Measurements from ENCODE around the gene TMC3. TPM values are rescaled to one million over a fixed set of nuclear protein-coding genes. Genes with fewer than 3 reads are reported as not detected.

The TMC3 gene
- total RNA-seq, 2 experiments from 2014 or later = not detected

DNA sequence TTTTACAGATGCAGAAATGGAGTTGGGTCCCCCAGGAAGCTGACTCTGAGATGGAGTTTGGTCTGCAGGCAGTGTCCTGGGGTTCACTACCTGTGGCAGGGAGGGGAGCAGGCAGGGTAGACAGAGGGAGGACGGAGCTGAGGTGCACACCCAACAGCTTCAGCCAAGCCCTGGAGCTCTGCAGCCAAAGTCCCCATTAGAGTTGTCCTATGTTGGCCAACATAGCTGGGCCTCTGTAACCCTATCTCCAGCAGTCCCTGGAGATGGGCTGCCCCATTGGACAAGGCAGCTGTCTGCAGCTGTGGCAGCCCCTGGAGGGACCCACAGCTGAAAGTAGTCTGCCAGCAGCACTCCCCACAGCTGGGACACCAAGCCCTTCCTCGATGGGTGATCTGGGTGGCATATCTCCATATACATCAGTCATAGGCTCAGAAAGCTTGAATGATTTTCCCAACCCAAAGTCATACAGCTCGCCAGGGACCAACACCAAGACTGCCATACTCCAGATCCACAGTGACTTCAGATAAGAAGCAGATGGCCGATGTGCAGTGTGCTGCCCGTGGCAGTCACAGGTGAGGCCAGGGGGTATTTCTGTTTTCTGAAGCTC, 82.0 kb downstream of the TMC3 start:
- no peak for TF ChIP-seq EZH2phosphoT487 (IDR thresholded peaks at IDR 0.05; ENCODE audit: borderline replicate concordance, low read depth, low read length)
- TF ChIP-seq, protein P1, sequence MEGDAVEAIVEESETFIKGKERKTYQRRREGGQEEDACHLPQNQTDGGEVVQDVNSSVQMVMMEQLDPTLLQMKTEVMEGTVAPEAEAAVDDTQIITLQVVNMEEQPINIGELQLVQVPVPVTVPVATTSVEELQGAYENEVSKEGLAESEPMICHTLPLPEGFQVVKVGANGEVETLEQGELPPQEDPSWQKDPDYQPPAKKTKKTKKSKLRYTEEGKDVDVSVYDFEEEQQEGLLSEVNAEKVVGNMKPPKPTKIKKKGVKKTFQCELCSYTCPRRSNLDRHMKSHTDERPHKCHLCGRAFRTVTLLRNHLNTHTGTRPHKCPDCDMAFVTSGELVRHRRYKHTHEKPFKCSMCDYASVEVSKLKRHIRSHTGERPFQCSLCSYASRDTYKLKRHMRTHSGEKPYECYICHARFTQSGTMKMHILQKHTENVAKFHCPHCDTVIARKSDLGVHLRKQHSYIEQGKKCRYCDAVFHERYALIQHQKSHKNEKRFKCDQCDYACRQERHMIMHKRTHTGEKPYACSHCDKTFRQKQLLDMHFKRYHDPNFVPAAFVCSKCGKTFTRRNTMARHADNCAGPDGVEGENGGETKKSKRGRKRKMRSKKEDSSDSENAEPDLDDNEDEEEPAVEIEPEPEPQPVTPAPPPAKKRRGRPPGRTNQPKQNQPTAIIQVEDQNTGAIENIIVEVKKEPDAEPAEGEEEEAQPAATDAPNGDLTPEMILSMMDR (conservative IDR thresholded peaks at IDR 0.05; ENCODE audit: low read length) = no peak
- H3K4me1 ChIP-seq (ENCODE audit: insufficient read depth, low read length, poor library complexity, severe bottlenecking) = peaks cover 73% of the 10 kb centered on the region
- H3K4me3 ChIP-seq (ENCODE audit: low read depth, low read length, poor library complexity, severe bottlenecking) = peak overlapping the region; percentile 92
- intact Hi-C loops (cut with micrococcal nuclease; ENCODE audit: unreplicated experiment) = loop anchor here (2.0 to 10.0 kb wide), 3 partner anchors 25 to 753 kb away; partner anchors contain the start of genes MESD and MEX3B
- peak overlapping the region; percentile 44; the same call in 1 of the 2 replicates for H2AFZ ChIP-seq (ENCODE audit: low read length)
- H3K36me3 ChIP-seq (ENCODE audit: insufficient read depth, low read length) = peaks cover 1% of the 10 kb centered on the region
- BruUV-seq (replicated peaks) = no TSS peak
- ChIA-PET CTCF (ENCODE audit: unreplicated experiment) (interaction anchor here (0.6 to 1.7 kb wide), 4 partner anchors 9 to 26 kb away, joined by 3 to 6 read pairs (median 4); no protein-coding TSS in a partner anchor), POLR2A (interaction anchor here (0.6 to 3.3 kb wide), 12 partner anchors 9 to 879 kb away, joined by 3 to 27 read pairs (median 5); partner anchors contain the start of gene STARD5)
- peaks cover 3% of the 10 kb centered on the region for H3K79me2 ChIP-seq (ENCODE audit: insufficient read depth, low read depth, low read length)
- H3K27ac ChIP-seq (ENCODE audit: low read depth, low read length, poor library complexity, severe bottlenecking) = peak overlapping the region; percentile 98
- H3K4me2 ChIP-seq (ENCODE audit: low read length) = peak overlapping the region; percentile 91
- peak; percentile 56 for DNase-seq (ENCODE audit: low spot score)
- no peaks in the 10 kb centered on the region for H4K20me1 ChIP-seq (ENCODE audit: insufficient read depth, low read length)
- no peaks in the 10 kb centered on the region for H3K9me3 ChIP-seq (ENCODE audit: low read length)
- H3K9me2 ChIP-seq (ENCODE audit: insufficient read depth, low read length) = no peaks in the 10 kb centered on the region

DNA sequence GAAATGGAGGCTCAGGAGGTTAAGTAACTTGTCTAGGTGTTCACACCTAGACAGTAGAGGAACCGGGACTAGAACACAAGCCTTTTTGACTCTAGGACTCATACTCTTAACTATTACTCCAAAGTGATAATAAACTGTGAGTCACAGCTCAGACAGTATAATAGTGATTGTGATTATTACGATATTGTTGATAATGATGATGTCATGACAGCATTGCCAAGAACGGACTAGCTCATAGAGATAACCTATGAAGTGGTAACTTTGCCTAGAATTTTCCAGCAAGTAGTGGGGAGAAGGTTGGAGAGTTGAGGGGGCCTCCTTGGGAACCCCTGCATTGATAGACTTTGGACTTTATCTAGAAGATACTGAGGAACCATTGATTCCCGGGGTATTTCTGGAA, 84.1 kb downstream of the TMC3 start:
- H4K20me1 ChIP-seq (ENCODE audit: insufficient read depth, low read length) = no peaks in the 10 kb centered on the region
- ChIA-PET POLR2A (interaction anchor here (0.8 to 3.3 kb wide), 6 partner anchors 10 to 299 kb away, joined by 3 to 27 read pairs (median 4); no protein-coding TSS in a partner anchor), CTCF (ENCODE audit: unreplicated experiment) (interaction anchor here (1.1 kb wide), 1 partner anchor 23 kb away, joined by 4 read pairs; no protein-coding TSS in a partner anchor)
- no peaks in the 10 kb centered on the region for H3K36me3 ChIP-seq (ENCODE audit: insufficient read depth, low read length)
- no peak for TF ChIP-seq EZH2phosphoT487 (IDR thresholded peaks at IDR 0.05; ENCODE audit: borderline replicate concordance, low read depth, low read length)
- TF ChIP-seq, protein P1 (conservative IDR thresholded peaks at IDR 0.05; ENCODE audit: low read length) = no peak
- no peak for DNase-seq (ENCODE audit: low spot score)
- intact Hi-C loops (cut with micrococcal nuclease; ENCODE audit: unreplicated experiment) = loop anchor here (10.0 kb wide), 1 partner anchor 755 kb away; the partner anchor contains the start of gene MEX3B
- H3K79me2 ChIP-seq (ENCODE audit: insufficient read depth, low read depth, low read length) = no peaks in the 10 kb centered on the region
- H3K4me2 ChIP-seq (ENCODE audit: low read length) = no peak overlapping the region
- H3K9me2 ChIP-seq (ENCODE audit: insufficient read depth, low read length) = no peaks in the 10 kb centered on the region
- BruUV-seq (replicated peaks) = no TSS peak
- no peak overlapping the region for H2AFZ ChIP-seq (ENCODE audit: low read length)
- H3K4me3 ChIP-seq (ENCODE audit: low read depth, low read length, poor library complexity, severe bottlenecking) = no peak overlapping the region
- H3K27ac ChIP-seq (ENCODE audit: low read depth, low read length, poor library complexity, severe bottlenecking) = no peak overlapping the region
- H3K4me1 ChIP-seq (ENCODE audit: insufficient read depth, low read length, poor library complexity, severe bottlenecking) = peaks cover 77% of the 10 kb centered on the region
- H3K9me3 ChIP-seq (ENCODE audit: low read length) = no peaks in the 10 kb centered on the region

DNA sequence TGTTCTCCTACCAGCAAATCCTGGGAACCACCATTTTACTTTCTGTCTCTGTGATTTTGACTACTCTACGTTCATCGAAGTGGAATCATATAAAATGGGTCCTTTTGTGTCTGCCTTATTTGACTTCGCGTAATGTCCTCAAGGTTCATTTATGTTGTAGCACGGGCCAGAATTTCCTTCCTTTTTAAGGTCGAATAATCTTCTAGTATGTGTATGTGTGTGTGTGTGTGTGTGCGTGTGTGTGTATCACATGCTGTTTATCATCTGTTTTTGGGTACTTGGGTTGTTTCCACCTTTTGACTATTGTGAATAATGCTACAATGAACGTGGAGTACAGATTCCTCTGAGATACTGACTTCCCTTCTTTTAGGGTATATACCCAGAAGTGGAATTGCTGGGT, 85.4 kb downstream of the TMC3 start:
- DNase-seq (ENCODE audit: low spot score) = no peak
- Histone ChIP-seq H3K4me2 (ENCODE audit: low read length) (no peak overlapping the region), H3K9me2 (ENCODE audit: insufficient read depth, low read length) (no peaks in the 10 kb centered on the region), H4K20me1 (ENCODE audit: insufficient read depth, low read length) (no peaks in the 10 kb centered on the region), H3K36me3 (ENCODE audit: insufficient read depth, low read length) (no peaks in the 10 kb centered on the region), H3K79me2 (ENCODE audit: insufficient read depth, low read depth, low read length) (no peaks in the 10 kb centered on the region), H2AFZ (ENCODE audit: low read length) (no peak overlapping the region), H3K4me3 (ENCODE audit: low read depth, low read length, poor library complexity, severe bottlenecking) (no peak overlapping the region), H3K4me1 (ENCODE audit: insufficient read depth, low read length, poor library complexity, severe bottlenecking) (peaks cover 81% of the 10 kb centered on the region), H3K27ac (ENCODE audit: low read depth, low read length, poor library complexity, severe bottlenecking) (no peak overlapping the region), H3K9me3 (ENCODE audit: low read length) (no peaks in the 10 kb centered on the region)
- TF ChIP-seq, protein P1 (conservative IDR thresholded peaks at IDR 0.05; ENCODE audit: low read length) = no peak
- no peak for TF ChIP-seq EZH2phosphoT487 (IDR thresholded peaks at IDR 0.05; ENCODE audit: borderline replicate concordance, low read depth, low read length)
- intact Hi-C loops (cut with micrococcal nuclease; ENCODE audit: unreplicated experiment) = no loop called here
- CTCF ChIA-PET (ENCODE audit: unreplicated experiment) = no interaction called here
- POLR2A ChIA-PET = no interaction called here
- BruUV-seq (replicated peaks) = no TSS peak
